ENCODE data around the gene CHI3L1.
"Not testable (repeated sequence)": the region's sequence is repeated elsewhere in the genome, so short reads cannot be mapped to it uniquely, and the experiment has no call there.

Gene CHI3L1

GRCh38 chr1:203186446-203187303 is at the start of gene CHI3L1:
CHI3L1 (minus strand) TSS chr1:203186704; CDS start chr1:203186623, 81 bp downstream.
- peak; percentile 86 to 95 (median 92) for DNase-seq

GRCh38 chr1:203234901-203235300 is 48.4 kb upstream of the CHI3L1 start:
- not testable (repeated sequence) for DNase-seq

GRCh38 chr1:203229471-203230135 is 43.1 kb upstream of the CHI3L1 start, which contains the start of gene CHIT1:
CHIT1 (minus strand) TSS chr1:203229673; CDS start chr1:203229636, 37 bp downstream.
- DNase-seq: peak; percentile 74 to 76 (median 75)

GRCh38 chr1:203228670-203229069 is 42.2 kb upstream of the CHI3L1 start:
- DNase-seq: no peak

GRCh38 chr1:203227371-203228083 is 41.0 kb upstream of the CHI3L1 start:
- peak; percentile 61 to 63 (median 62) for DNase-seq

- DNase-seq: peak in 2 of 3 donors; percentile 36 to 39
Observed at GRCh38 chr1:203225071-203225470, 38.6 kb upstream of the CHI3L1 start.

GRCh38 chr1:203223012-203223775 is 36.7 kb upstream of the CHI3L1 start:
- no peak for DNase-seq

GRCh38 chr1:203219934-203220333 is 33.4 kb upstream of the CHI3L1 start:
- DNase-seq: no peak

- DNase-seq: no peak
Observed at GRCh38 chr1:203219171-203219570, 32.7 kb upstream of the CHI3L1 start.

- no peak for DNase-seq
Observed at GRCh38 chr1:203217668-203218067, 31.2 kb upstream of the CHI3L1 start.

- peak; percentile 27 to 52 (median 49) for DNase-seq
Observed at GRCh38 chr1:203217139-203217655, 30.7 kb upstream of the CHI3L1 start.

GRCh38 chr1:203216274-203217138 is 30.0 kb upstream of the CHI3L1 start:
- DNase-seq: peak; percentile 83 to 88 (median 85)

GRCh38 chr1:203215573-203215972 is 29.1 kb upstream of the CHI3L1 start:
- DNase-seq: no peak

- DNase-seq: peak; percentile 89 to 92 (median 91)
Observed at GRCh38 chr1:203214871-203215270, 28.4 kb upstream of the CHI3L1 start.

- no peak for DNase-seq
Observed at GRCh38 chr1:203213126-203213525, 26.6 kb upstream of the CHI3L1 start.

GRCh38 chr1:203211812-203212211 is 25.3 kb upstream of the CHI3L1 start:
- DNase-seq: no peak

GRCh38 chr1:203210988-203211387 is 24.5 kb upstream of the CHI3L1 start:
- DNase-seq: no peak

- no peak for DNase-seq
Observed at GRCh38 chr1:203210350-203210749, 23.8 kb upstream of the CHI3L1 start.

- DNase-seq: no peak
Observed at GRCh38 chr1:203208181-203208580, 21.7 kb upstream of the CHI3L1 start.

- DNase-seq: no peak
Observed at GRCh38 chr1:203207751-203208150, 21.2 kb upstream of the CHI3L1 start.

GRCh38 chr1:203206129-203206687 is 19.7 kb upstream of the CHI3L1 start:
- DNase-seq: no peak

Data from suppressor macrophage treated with lipopolysaccharide for 1 hour (primary cell).